Measurements from ENCODE around the gene HERPUD1. TPM values are rescaled to one million over a fixed set of nuclear protein-coding genes. Genes with fewer than 3 reads are reported as not detected.

HERPUD1 gene
- total RNA-seq, 2 experiments from 2014 or later: 142 to 150 TPM

GRCh38 chr16:56935201-56935600 lies 3.3 kb downstream of the HERPUD1 start:
- peak overlapping the region; percentile 98 for H3K4me3 Mint-ChIP-seq
- peaks cover 63% of the 10 kb centered on the region for H3K4me1 Mint-ChIP-seq (ENCODE audit: low read depth)
- no peaks in the 10 kb centered on the region for H3K9me3 Mint-ChIP-seq
- no peak for TF ChIP-seq CTCF (IDR thresholded peaks at IDR 0.05)
- H3K27me3 Mint-ChIP-seq: no peaks in the 10 kb centered on the region
- DNase-seq (no peak), ATAC-seq (no peak)
- peak overlapping the region; percentile 87 for H3K27ac Mint-ChIP-seq
- ChIA-PET CTCF (interaction anchor here (1.4 to 1.5 kb wide), 2 partner anchors 9 to 10 kb away, joined by 5 to 6 read pairs; no protein-coding TSS in a partner anchor), POLR2A (interaction anchor here (1.5 to 7.8 kb wide), 2 partner anchors 9 to 42 kb away, joined by 3 to 145 read pairs; no protein-coding TSS in a partner anchor)
- peaks cover 76% of the 10 kb centered on the region for H3K36me3 Mint-ChIP-seq (ENCODE audit: low read depth)
- intact Hi-C loops (cut with micrococcal nuclease): loop anchor here (5.0 kb wide), 1 partner anchor 68 kb away; the partner anchor contains the start of gene SLC12A3

GRCh38 chr16:56936491-56936890 lies 4.5 kb downstream of the HERPUD1 start:
- POLR2A ChIA-PET: interaction anchor here (0.6 to 7.8 kb wide), 8 partner anchors 8 to 105 kb away, joined by 3 to 145 read pairs (median 5); no protein-coding TSS in a partner anchor
- peak overlapping the region; percentile 87 for H3K27ac Mint-ChIP-seq
- no peaks in the 10 kb centered on the region for H3K27me3 Mint-ChIP-seq
- no peaks in the 10 kb centered on the region for H3K9me3 Mint-ChIP-seq
- peaks cover 63% of the 10 kb centered on the region for H3K4me1 Mint-ChIP-seq (ENCODE audit: low read depth)
- peaks cover 86% of the 10 kb centered on the region for H3K36me3 Mint-ChIP-seq (ENCODE audit: low read depth)
- DNase-seq (no peak), ATAC-seq (no peak)
- intact Hi-C loops (cut with micrococcal nuclease): loop anchor here (5.0 kb wide), 1 partner anchor 69 kb away; the partner anchor contains the start of gene SLC12A3
- peak overlapping the region; percentile 98 for H3K4me3 Mint-ChIP-seq
- no peak for TF ChIP-seq CTCF (IDR thresholded peaks at IDR 0.05)
- CTCF ChIA-PET: interaction anchor here (0.9 to 4.8 kb wide), 4 partner anchors 8 to 69 kb away, joined by 3 to 19 read pairs (median 6); no protein-coding TSS in a partner anchor

GRCh38 chr16:56936950-56937349 lies 5.0 kb downstream of the HERPUD1 start:
- TF ChIP-seq CTCF (IDR thresholded peaks at IDR 0.05): no peak
- CTCF ChIA-PET: interaction anchor here (0.9 to 4.8 kb wide), 5 partner anchors 8 to 86 kb away, joined by 3 to 19 read pairs (median 5); no protein-coding TSS in a partner anchor
- DNase-seq (no peak), ATAC-seq (no peak)
- POLR2A ChIA-PET: interaction anchor here (0.6 to 7.8 kb wide), 12 partner anchors 8 to 159 kb away, joined by 3 to 145 read pairs (median 4); no protein-coding TSS in a partner anchor
- peaks cover 66% of the 10 kb centered on the region for H3K4me1 Mint-ChIP-seq (ENCODE audit: low read depth)
- no peaks in the 10 kb centered on the region for H3K27me3 Mint-ChIP-seq
- peak overlapping the region; percentile 87 for H3K27ac Mint-ChIP-seq
- intact Hi-C loops (cut with micrococcal nuclease): loop anchor here (5.0 kb wide), 1 partner anchor 70 kb away; the partner anchor contains the start of gene SLC12A3
- H3K36me3 Mint-ChIP-seq (ENCODE audit: low read depth): peaks cover 89% of the 10 kb centered on the region
- peak overlapping the region; percentile 98 for H3K4me3 Mint-ChIP-seq
- no peaks in the 10 kb centered on the region for H3K9me3 Mint-ChIP-seq

GRCh38 chr16:56938664-56939513 lies 6.9 kb downstream of the HERPUD1 start:
- CTCF ChIA-PET: interaction anchor here (1.8 to 4.8 kb wide), 3 partner anchors 13 to 88 kb away, joined by 5 to 19 read pairs (median 7); no protein-coding TSS in a partner anchor
- peak overlapping the region; percentile 54 for H3K4me3 Mint-ChIP-seq
- DNase-seq (peak; percentile 85), ATAC-seq (peak; percentile 77)
- peak overlapping the region; percentile 95 for H3K27ac Mint-ChIP-seq
- H3K27me3 Mint-ChIP-seq: no peaks in the 10 kb centered on the region
- no peak for TF ChIP-seq CTCF (IDR thresholded peaks at IDR 0.05)
- H3K9me3 Mint-ChIP-seq: no peaks in the 10 kb centered on the region
- H3K36me3 Mint-ChIP-seq (ENCODE audit: low read depth): peaks cover 92% of the 10 kb centered on the region
- POLR2A ChIA-PET: interaction anchor here (0.5 to 3.1 kb wide), 21 partner anchors 8 to 103 kb away, joined by 3 to 12 read pairs (median 4); no protein-coding TSS in a partner anchor
- intact Hi-C loops (cut with micrococcal nuclease): loop anchor here (5.0 kb wide), 1 partner anchor 72 kb away; the partner anchor contains the start of gene SLC12A3
- H3K4me1 Mint-ChIP-seq (ENCODE audit: low read depth): peaks cover 84% of the 10 kb centered on the region
